Peyer's patch (tissue), 4 donors: ENCODE data around the gene DHRS4.

Experiments
- POLR2A ChIP-seq, 2 donors: fragments of 450-650 bp; IDR thresholded peaks; one replicate each; pipeline ENCODE4 v1.5.1; 2017; ENCODE audit warnings: antibody characterized with exemption in 2 of 2, mild to moderate bottlenecking in 2 of 2, moderate library complexity in 2 of 2
- TF ChIP-seq, protein P1 (sequence below), 6 experiments: fragments of 450-650 bp in 4 of 6; fragments of 200-600 bp in 2 of 6; sonication (generic) in 1 of 6; IDR thresholded peaks; one replicate each; pipeline ENCODE4 v1.5.1; 2017 to 2019; ENCODE audit warnings: antibody characterized with exemption in 6 of 6, mild to moderate bottlenecking in 3 of 6, moderate library complexity in 1 of 6

DNA sequence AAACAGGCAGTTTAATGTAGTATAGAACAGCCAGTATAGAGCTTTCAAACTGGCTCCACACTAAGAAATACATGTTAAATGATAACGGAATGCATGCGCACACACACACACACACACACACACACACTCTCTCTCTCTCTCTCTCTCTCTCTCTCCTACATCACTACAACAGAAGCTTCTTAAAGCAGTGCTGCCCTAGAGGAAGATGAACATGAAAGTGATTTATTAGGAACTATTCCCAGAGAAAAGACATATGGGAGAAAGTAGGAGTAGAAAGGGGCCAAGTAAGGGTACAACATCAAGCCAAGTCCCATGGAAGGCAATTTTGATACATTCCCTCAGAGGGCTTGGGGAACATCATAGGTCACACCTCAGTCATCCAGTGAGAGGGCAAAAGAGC lies 16.4 kb upstream of the DHRS4 start:
- TF ChIP-seq, protein P1, sequence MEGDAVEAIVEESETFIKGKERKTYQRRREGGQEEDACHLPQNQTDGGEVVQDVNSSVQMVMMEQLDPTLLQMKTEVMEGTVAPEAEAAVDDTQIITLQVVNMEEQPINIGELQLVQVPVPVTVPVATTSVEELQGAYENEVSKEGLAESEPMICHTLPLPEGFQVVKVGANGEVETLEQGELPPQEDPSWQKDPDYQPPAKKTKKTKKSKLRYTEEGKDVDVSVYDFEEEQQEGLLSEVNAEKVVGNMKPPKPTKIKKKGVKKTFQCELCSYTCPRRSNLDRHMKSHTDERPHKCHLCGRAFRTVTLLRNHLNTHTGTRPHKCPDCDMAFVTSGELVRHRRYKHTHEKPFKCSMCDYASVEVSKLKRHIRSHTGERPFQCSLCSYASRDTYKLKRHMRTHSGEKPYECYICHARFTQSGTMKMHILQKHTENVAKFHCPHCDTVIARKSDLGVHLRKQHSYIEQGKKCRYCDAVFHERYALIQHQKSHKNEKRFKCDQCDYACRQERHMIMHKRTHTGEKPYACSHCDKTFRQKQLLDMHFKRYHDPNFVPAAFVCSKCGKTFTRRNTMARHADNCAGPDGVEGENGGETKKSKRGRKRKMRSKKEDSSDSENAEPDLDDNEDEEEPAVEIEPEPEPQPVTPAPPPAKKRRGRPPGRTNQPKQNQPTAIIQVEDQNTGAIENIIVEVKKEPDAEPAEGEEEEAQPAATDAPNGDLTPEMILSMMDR (IDR thresholded peaks at IDR 0.05): no peak
- no peak for TF ChIP-seq POLR2A (IDR thresholded peaks at IDR 0.05)
